B cell (primary cell): ENCODE results near the gene FMN1.

Experiments
- EZH2 ChIP-seq: IDR thresholded peaks from 2 replicates; pipeline ENCODE4 v1.6.1; 2012; ENCODE audit warnings: borderline replicate concordance, low read depth, mild to moderate bottlenecking, moderate library complexity, low read length; ENCODE audit not compliant: insufficient read depth, poor library complexity, severe bottlenecking
- TF ChIP-seq, protein P1 (sequence below): fragments of 200-600 bp; IDR thresholded peaks from one replicate; pipeline ENCODE4 v1.8.0; 2022; ENCODE audit warnings: antibody characterized with exemption, mild to moderate bottlenecking

DNA sequence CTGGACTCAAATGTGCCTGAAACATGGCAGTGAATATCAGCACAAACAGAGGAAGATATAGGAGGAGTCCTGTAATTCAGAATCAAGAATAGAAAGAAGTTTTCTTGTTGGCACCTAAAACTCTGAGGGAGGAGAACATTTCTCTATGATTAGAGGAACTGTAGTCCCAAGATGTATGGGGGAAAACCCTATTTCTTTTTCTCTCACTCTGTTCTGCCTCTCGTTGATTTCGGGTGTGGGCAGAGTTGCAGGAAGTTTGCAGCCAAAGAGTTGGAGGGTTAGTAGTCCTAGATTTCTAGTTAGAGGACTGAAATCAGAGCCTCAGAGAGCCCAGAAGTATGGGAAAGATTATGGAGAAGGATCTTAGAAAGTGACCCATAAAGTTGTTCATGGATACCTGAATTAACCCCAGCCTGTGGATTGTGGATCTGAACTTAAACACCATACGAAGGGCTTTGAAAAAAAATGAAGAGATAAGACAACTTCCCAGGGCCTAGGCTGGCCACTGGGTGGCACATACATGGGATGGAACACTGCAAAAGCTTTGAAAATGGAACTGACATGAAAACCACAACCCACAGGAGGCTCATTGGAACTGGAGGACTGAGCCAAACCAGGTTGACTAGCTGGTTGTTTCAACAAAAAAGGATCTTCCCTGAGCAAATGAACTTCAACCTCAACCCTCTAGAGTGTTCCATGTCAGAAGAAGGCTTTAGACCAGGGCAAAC is 34.6 kb downstream of the FMN1 start:
- TF ChIP-seq, protein P1, sequence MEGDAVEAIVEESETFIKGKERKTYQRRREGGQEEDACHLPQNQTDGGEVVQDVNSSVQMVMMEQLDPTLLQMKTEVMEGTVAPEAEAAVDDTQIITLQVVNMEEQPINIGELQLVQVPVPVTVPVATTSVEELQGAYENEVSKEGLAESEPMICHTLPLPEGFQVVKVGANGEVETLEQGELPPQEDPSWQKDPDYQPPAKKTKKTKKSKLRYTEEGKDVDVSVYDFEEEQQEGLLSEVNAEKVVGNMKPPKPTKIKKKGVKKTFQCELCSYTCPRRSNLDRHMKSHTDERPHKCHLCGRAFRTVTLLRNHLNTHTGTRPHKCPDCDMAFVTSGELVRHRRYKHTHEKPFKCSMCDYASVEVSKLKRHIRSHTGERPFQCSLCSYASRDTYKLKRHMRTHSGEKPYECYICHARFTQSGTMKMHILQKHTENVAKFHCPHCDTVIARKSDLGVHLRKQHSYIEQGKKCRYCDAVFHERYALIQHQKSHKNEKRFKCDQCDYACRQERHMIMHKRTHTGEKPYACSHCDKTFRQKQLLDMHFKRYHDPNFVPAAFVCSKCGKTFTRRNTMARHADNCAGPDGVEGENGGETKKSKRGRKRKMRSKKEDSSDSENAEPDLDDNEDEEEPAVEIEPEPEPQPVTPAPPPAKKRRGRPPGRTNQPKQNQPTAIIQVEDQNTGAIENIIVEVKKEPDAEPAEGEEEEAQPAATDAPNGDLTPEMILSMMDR = no peak
- TF ChIP-seq EZH2 = no peak
